ENCODE results near the gene MYO3B. TPM values are rescaled to one million over a fixed set of nuclear protein-coding genes. Genes with fewer than 3 reads are reported as not detected.

MYO3B gene
- total and polyA plus RNA-seq, 2 donors (not counting 3 experiments of a cell fraction or from before 2014, with no cell fraction given) = 0.03 TPM; not detected in 1

GRCh38 chr2:170544817-170545216, 366.9 kb downstream of the MYO3B start:
- H3K9ac ChIP-seq (replicated peaks; ENCODE audit: extremely low read depth, insufficient read depth, low read length) = no peak overlapping the region
- DNase-seq (ENCODE audit: low read depth, low spot score) = no peak
- no peak for FAIRE-seq
- intact Hi-C loops (cut with micrococcal nuclease) (no loop called here), dilution Hi-C loops (cut with MboI; ENCODE audit: extremely low pct_ligation_motif_present, low sequenced_read_pairs) (no loop called here)
- BruUV-seq (replicated peaks) = no TSS peak
- H3K9me3 ChIP-seq (replicated peaks; ENCODE audit: control insufficient read depth, insufficient read depth, low read length) = no peaks in the 10 kb centered on the region
- H3K4me1 ChIP-seq (ENCODE audit: control insufficient read depth, extremely low read depth, insufficient read depth, low read length) = no peaks in the 10 kb centered on the region
- peaks cover 0 to 4% of the 10 kb centered on the region in 2 experiments for H3K27me3 ChIP-seq (ENCODE audit: control insufficient read depth in 2 of 2, insufficient read depth in 2 of 2, low read length in 2 of 2)
- H3K4me2 ChIP-seq (ENCODE audit: insufficient read depth, low read length) = no peak overlapping the region
- no peaks in the 10 kb centered on the region for H3K36me3 ChIP-seq (ENCODE audit: control insufficient read depth in 2 of 2, extremely low read depth in 1 of 2, insufficient read depth in 2 of 2, low read length in 2 of 2)
- no peaks in the 10 kb centered on the region for H3K79me2 ChIP-seq (ENCODE audit: control insufficient read depth, insufficient read depth, low read length)
- H3K27ac ChIP-seq (ENCODE audit: insufficient read depth, low read depth, low read length) = no peak overlapping the region
- no peak overlapping the region for H3K4me3 ChIP-seq (replicated peaks in 1 of 3; ENCODE audit: insufficient read depth in 1 of 3, low read depth in 1 of 3, low read length in 3 of 3)
- no peaks in the 10 kb centered on the region for H4K20me1 ChIP-seq (replicated peaks; ENCODE audit: control insufficient read depth, extremely low read depth, insufficient read depth, low read length)
- H2AFZ ChIP-seq (ENCODE audit: low read depth, low read length) = no peak overlapping the region
- ChIA-PET CTCF (no interaction called here), POLR2A (no interaction called here)
- TF ChIP-seq POLR2A (IDR thresholded peaks at IDR 0.05; ENCODE audit: low read depth, low read length) = no peak
- no peak for TF ChIP-seq FOS (IDR thresholded peaks at IDR 0.05; ENCODE audit: borderline replicate concordance, insufficient read depth, low read length)
- TF ChIP-seq GATA2 (IDR thresholded peaks at IDR 0.05; ENCODE audit: insufficient read depth, insufficient read length, low read depth, low read length) = no peak
- no peak for TF ChIP-seq POLR2AphosphoS5 (IDR thresholded peaks at IDR 0.05; ENCODE audit: insufficient read depth, low read depth, low read length)
- H3K9me1 ChIP-seq (replicated peaks; ENCODE audit: control insufficient read depth, extremely low read depth, insufficient read depth, low read length) = no peaks in the 10 kb centered on the region

DNA sequence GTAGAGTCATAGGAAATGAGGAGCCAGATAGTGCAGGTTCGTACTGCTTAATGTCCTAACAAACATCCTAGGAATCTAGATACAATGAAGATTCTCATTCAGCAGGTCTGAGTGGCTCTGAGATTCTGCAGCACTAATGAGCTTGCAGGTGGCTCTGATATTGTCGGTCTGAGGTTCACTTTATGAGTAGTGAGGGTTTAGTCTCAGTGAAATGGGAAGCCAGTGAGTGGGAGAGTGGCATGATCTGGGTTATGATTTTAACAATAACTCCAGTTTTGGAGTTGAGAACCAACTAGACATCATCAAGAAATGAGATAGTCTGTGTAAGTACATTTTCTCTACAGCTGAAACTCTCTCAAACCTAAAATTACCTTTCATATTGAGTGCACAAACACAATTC, 370.4 kb downstream of the MYO3B start:
- dilution Hi-C loops (cut with MboI; ENCODE audit: extremely low pct_ligation_motif_present, low sequenced_read_pairs) = no loop called here
- CTCF ChIA-PET = interaction anchor here (1.2 kb wide), 3 partner anchors 13 to 139 kb away, joined by 3 to 4 read pairs (median 4); no protein-coding TSS in a partner anchor

More for the DNA sequence above, 370.4 kb downstream of the MYO3B start:
- Histone ChIP-seq H4K20me1 (replicated peaks; ENCODE audit: control insufficient read depth, extremely low read depth, insufficient read depth, low read length) (no peaks in the 10 kb centered on the region), H3K4me2 (ENCODE audit: insufficient read depth, low read length) (no peak overlapping the region), H3K79me2 (ENCODE audit: control insufficient read depth, insufficient read depth, low read length) (no peaks in the 10 kb centered on the region), H3K9me3 (replicated peaks; ENCODE audit: control insufficient read depth, insufficient read depth, low read length) (no peaks in the 10 kb centered on the region), H3K4me3 (replicated peaks in 1 of 3; ENCODE audit: insufficient read depth in 1 of 3, low read depth in 1 of 3, low read length in 3 of 3) (no peak overlapping the region), H3K27ac (ENCODE audit: insufficient read depth, low read depth, low read length) (no peak overlapping the region), H3K9ac (replicated peaks; ENCODE audit: extremely low read depth, insufficient read depth, low read length) (no peak overlapping the region), H2AFZ (ENCODE audit: low read depth, low read length) (no peak overlapping the region), H3K36me3 (ENCODE audit: control insufficient read depth in 2 of 2, extremely low read depth in 1 of 2, insufficient read depth in 2 of 2, low read length in 2 of 2) (no peaks in the 10 kb centered on the region), H3K27me3 (ENCODE audit: control insufficient read depth in 2 of 2, insufficient read depth in 2 of 2, low read length in 2 of 2) (peaks cover 0 to 2% of the 10 kb centered on the region in 2 experiments), H3K4me1 (ENCODE audit: control insufficient read depth, extremely low read depth, insufficient read depth, low read length) (no peaks in the 10 kb centered on the region), H3K9me1 (replicated peaks; ENCODE audit: control insufficient read depth, extremely low read depth, insufficient read depth, low read length) (no peaks in the 10 kb centered on the region)
- intact Hi-C loops (cut with micrococcal nuclease) = no loop called here
- BruUV-seq (replicated peaks) = no TSS peak
- no peak for DNase-seq (ENCODE audit: low read depth, low spot score)
- TF ChIP-seq POLR2AphosphoS5 (IDR thresholded peaks at IDR 0.05; ENCODE audit: insufficient read depth, low read depth, low read length) (no peak), FOS (IDR thresholded peaks at IDR 0.05; ENCODE audit: borderline replicate concordance, insufficient read depth, low read length) (no peak), EZH2 (IDR thresholded peaks at IDR 0.05; ENCODE audit: borderline replicate concordance, low read depth, low read length, severe bottlenecking) (no peak), JUN (IDR thresholded peaks at IDR 0.05; ENCODE audit: borderline replicate concordance, insufficient read depth, insufficient read length, low read depth) (no peak), MYC (IDR thresholded peaks at IDR 0.05; ENCODE audit: low read depth, low read length) (no peak), MAX (IDR thresholded peaks at IDR 0.05; ENCODE audit: insufficient read depth, insufficient read length) (no peak), GATA2 (IDR thresholded peaks at IDR 0.05; ENCODE audit: insufficient read depth, insufficient read length, low read depth, low read length) (no peak), POLR2A (IDR thresholded peaks at IDR 0.05; ENCODE audit: low read depth, low read length) (no peak)
- TF ChIP-seq, protein P1, sequence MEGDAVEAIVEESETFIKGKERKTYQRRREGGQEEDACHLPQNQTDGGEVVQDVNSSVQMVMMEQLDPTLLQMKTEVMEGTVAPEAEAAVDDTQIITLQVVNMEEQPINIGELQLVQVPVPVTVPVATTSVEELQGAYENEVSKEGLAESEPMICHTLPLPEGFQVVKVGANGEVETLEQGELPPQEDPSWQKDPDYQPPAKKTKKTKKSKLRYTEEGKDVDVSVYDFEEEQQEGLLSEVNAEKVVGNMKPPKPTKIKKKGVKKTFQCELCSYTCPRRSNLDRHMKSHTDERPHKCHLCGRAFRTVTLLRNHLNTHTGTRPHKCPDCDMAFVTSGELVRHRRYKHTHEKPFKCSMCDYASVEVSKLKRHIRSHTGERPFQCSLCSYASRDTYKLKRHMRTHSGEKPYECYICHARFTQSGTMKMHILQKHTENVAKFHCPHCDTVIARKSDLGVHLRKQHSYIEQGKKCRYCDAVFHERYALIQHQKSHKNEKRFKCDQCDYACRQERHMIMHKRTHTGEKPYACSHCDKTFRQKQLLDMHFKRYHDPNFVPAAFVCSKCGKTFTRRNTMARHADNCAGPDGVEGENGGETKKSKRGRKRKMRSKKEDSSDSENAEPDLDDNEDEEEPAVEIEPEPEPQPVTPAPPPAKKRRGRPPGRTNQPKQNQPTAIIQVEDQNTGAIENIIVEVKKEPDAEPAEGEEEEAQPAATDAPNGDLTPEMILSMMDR (IDR thresholded peaks at IDR 0.05; ENCODE audit: extremely low read depth in 1 of 2, insufficient read depth in 1 of 2, low read depth in 1 of 2, low read length in 2 of 2) = no peak
- POLR2A ChIA-PET = no interaction called here
- no peak for FAIRE-seq
